GM06990 (cell line): ENCODE measurements around the gene STARD13.
"Not testable (repeated sequence)": the region's sequence is repeated elsewhere in the genome, so short reads cannot be mapped to it uniquely, and the experiment has no call there.

Experiments used
- DNase-seq: peaks from one replicate; pipeline ENCODE4 v3.0.0-alpha.2; 2011; ENCODE audit not compliant: insufficient read length; ENCODE audit errors: extremely low read depth
- H3K27me3 ChIP-seq: replicated peaks from 2 replicates; pipeline ENCODE4 v1.6.0; 2011; ENCODE audit warnings: low read length; ENCODE audit not compliant: control insufficient read depth, insufficient read depth
- H3K36me3 ChIP-seq: 2 replicates; pipeline ENCODE4 v1.5.1; 2011; ENCODE audit warnings: low read length; ENCODE audit not compliant: control insufficient read depth, insufficient read depth
- H3K4me3 ChIP-seq: replicated peaks from 2 replicates; pipeline ENCODE4 v1.5.1; 2011; ENCODE audit warnings: low read depth, mild to moderate bottlenecking, control low read depth, low read length
- TF ChIP-seq, protein P1 (sequence below): IDR thresholded peaks from 2 replicates; pipeline ENCODE4 v1.5.1; 2011; ENCODE audit warnings: low read length, control low read depth, mild to moderate bottlenecking, inconsistent platforms; ENCODE audit not compliant: insufficient read depth, poor library complexity, severe bottlenecking

STARD13 gene

DNA sequence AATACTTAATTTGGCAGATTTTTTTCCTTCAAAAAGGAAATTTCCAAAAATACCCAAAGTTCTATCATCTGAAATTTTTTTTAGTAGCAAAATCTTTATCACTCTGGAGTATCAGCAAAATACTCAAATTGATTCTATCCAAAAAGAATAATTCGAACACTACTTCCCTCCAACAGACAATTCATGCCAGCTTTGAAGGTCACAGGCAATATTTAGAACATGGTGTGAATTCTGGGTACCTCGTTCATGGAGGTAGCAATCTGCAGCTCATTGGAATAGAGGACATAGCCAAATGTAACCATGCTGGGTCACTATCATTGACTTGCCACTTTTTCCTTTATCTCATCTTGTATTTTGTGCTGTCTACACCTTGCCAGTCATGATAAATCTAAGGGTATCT, 119.8 kb downstream of the STARD13 start:
- TF ChIP-seq, protein P1, sequence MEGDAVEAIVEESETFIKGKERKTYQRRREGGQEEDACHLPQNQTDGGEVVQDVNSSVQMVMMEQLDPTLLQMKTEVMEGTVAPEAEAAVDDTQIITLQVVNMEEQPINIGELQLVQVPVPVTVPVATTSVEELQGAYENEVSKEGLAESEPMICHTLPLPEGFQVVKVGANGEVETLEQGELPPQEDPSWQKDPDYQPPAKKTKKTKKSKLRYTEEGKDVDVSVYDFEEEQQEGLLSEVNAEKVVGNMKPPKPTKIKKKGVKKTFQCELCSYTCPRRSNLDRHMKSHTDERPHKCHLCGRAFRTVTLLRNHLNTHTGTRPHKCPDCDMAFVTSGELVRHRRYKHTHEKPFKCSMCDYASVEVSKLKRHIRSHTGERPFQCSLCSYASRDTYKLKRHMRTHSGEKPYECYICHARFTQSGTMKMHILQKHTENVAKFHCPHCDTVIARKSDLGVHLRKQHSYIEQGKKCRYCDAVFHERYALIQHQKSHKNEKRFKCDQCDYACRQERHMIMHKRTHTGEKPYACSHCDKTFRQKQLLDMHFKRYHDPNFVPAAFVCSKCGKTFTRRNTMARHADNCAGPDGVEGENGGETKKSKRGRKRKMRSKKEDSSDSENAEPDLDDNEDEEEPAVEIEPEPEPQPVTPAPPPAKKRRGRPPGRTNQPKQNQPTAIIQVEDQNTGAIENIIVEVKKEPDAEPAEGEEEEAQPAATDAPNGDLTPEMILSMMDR: no peak
- DNase-seq: no peak
- H3K36me3 ChIP-seq: peaks cover 6% of the 10 kb centered on the region

DNA sequence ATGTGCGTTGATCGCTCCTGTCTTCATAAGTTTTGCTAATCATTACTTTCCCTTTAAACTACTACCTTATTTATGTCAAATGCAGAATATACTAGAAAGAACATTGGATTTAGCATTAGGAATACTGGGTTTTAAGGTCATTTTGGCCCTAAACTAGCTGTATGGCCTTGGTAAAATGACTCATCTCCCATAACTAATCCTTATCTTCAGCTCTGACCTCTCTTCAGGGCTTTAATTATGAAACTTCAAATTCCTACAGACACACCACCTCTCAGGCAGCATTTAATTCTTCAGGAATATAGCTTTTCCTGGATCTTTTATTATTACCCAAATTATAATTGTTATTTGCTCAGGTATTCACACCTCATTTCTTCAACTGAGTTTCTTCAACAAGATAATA, 121.2 kb downstream of the STARD13 start:
- H3K36me3 ChIP-seq: peaks cover 6% of the 10 kb centered on the region
- no peak overlapping the region for H3K4me3 ChIP-seq
- no peaks in the 10 kb centered on the region for H3K27me3 ChIP-seq
- TF ChIP-seq, protein P1: no peak
- DNase-seq: no peak

More for the DNA sequence above, 119.8 kb downstream of the STARD13 start:
- no peak overlapping the region for H3K4me3 ChIP-seq
- H3K27me3 ChIP-seq: no peaks in the 10 kb centered on the region

DNA sequence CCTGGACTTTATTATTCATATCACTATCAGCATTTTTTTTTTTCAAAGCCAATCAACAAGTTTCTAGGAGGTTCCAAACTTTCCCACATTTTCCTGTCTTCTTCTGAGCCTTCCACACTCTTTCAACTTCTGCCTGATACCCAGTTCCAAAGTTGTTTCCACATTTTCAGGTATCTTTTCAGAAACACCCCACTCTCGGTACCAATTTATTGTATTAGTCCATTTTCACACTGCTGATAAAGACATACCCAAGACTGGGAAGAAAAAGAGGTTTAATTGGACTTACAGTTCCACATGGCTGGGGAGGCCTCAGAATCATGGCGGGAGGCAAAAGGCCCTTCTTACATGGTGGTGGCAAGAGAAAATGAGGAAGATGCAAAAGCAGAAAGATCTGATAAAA, 122.8 kb downstream of the STARD13 start:
- DNase-seq, H3K27me3 ChIP-seq, H3K36me3 ChIP-seq, H3K4me3 ChIP-seq: not testable (repeated sequence)

DNA sequence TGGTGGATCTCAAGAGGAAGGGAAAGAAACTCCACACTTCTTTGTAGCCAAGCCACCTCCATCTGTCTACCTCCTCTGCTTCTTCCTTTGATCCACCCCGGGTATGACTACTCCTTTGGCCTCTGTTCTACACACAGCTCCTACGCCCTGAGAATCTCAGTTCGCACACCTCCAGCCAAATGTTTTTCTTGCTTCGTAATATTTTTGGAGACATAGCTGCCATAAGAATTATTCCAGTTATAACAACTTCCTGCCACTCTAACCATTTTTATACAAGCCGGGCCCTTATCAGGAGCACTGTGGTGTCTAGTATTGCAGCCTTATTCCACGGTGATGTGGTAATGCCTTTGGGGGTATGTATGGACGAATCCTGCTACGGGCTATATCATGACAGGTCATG, 126.7 kb downstream of the STARD13 start:
- Histone ChIP-seq H3K36me3 (peaks cover 2% of the 10 kb centered on the region), H3K27me3 (no peaks in the 10 kb centered on the region), H3K4me3 (no peak overlapping the region)
- TF ChIP-seq, protein P1: no peak
- DNase-seq: no peak

DNA sequence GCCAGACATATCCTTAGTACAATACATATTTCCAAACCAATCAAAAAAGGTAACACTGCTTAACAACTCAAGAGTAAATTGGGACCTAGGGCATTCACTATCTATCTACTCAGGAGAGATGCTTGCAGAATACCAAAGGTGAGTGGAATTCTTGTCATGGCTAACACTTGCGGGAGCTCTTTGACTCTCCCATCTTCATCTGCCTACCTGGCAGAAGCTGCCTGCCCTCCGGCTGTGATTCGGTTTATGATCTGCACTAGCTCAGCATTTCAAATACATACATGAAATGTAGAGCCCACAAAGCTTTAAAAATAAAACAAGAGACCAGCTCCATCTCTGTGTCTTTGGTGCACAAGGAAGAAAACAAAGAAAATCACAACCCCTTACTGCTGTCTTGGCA, 127.3 kb downstream of the STARD13 start:
- Histone ChIP-seq H3K36me3 (peaks cover 2% of the 10 kb centered on the region), H3K27me3 (no peaks in the 10 kb centered on the region), H3K4me3 (no peak overlapping the region)
- TF ChIP-seq, protein P1: no peak
- no peak for DNase-seq

DNA sequence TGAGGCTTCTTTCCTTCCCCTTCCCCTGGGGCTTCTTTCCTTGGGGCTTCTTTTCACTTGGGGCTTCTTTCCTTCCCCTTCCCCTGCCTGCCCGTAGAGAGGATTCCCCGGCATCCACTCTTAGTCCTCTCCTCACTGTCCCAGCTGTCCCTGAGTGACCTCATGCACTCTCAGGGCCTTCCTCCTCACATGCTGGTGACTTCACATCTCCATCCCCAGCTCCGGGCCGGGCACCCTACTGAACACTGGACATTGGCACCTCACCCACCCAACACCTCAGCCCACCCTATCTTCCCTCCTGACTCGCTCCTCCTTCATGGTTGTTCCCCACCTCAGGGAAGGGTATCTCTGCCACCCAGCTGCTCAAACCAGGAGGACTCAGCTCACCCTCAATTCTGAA, 130.6 kb downstream of the STARD13 start:
- no peak overlapping the region for H3K4me3 ChIP-seq

More for the DNA sequence above, 130.6 kb downstream of the STARD13 start:
- H3K36me3 ChIP-seq: no peaks in the 10 kb centered on the region; the same call in 1 of the 2 replicates
- no peak for DNase-seq
- TF ChIP-seq, protein P1: no peak
- no peaks in the 10 kb centered on the region for H3K27me3 ChIP-seq
